Dermis microvascular lymphatic vessel endothelial cell (primary cell): ENCODE results near the gene FAM193A. TPM values are rescaled to one million over a fixed set of nuclear protein-coding genes. Genes with fewer than 3 reads are reported as not detected.
"Not testable (repeated sequence)": the region's sequence is repeated elsewhere in the genome, so short reads cannot be mapped to it uniquely, and the experiment has no call there.

Experiments
- DNase-seq, 2 donors: peaks; one replicate each; pipeline versions ENCODE4 v3.0.0 to v3.0.0-alpha.2; 2010; ENCODE audit warnings: low read depth in 2 of 2
- total RNA-seq: library from RNA; depleted of rRNA; stranded (reverse); fragments of >200 nt; gene quantifications from 2 replicates; pipeline ENCODE4 v1.2.1, GENCODE V29; 2014

The FAM193A gene
- total RNA-seq, 1 donor from 2014 or later, result 4.4 TPM

GRCh38 chr4:2648159-2648814 is 111.8 kb downstream of the FAM193A start:
- DNase-seq, result no peak

GRCh38 chr4:2649604-2650114 is 113.2 kb downstream of the FAM193A start:
- DNase-seq, result no peak

- no peak for DNase-seq
Measured at GRCh38 chr4:2650276-2650675, 113.8 kb downstream of the FAM193A start.

- DNase-seq, result no peak
Measured at GRCh38 chr4:2651546-2651945, 115.1 kb downstream of the FAM193A start.

- DNase-seq, result no peak
Measured at GRCh38 chr4:2651998-2652397, 115.6 kb downstream of the FAM193A start.

GRCh38 chr4:2652415-2653160 is 116.1 kb downstream of the FAM193A start:
- DNase-seq, result no peak

GRCh38 chr4:2660596-2661211 is 124.3 kb downstream of the FAM193A start:
- peak in 1 of 2 donors; percentile 6 for DNase-seq

GRCh38 chr4:2662598-2662997 is 126.2 kb downstream of the FAM193A start:
- DNase-seq, result peak; percentile 36 to 48

- DNase-seq, result no peak
Measured at GRCh38 chr4:2663275-2663674, 126.8 kb downstream of the FAM193A start.

GRCh38 chr4:2666722-2667247 is 130.3 kb downstream of the FAM193A start:
- no peak for DNase-seq

GRCh38 chr4:2667428-2667827 is 131.0 kb downstream of the FAM193A start:
- no peak for DNase-seq

- no peak for DNase-seq
Measured at GRCh38 chr4:2671267-2671895, 134.9 kb downstream of the FAM193A start.

- no peak for DNase-seq
Measured at GRCh38 chr4:2672082-2672481, 135.6 kb downstream of the FAM193A start.

GRCh38 chr4:2672700-2673099 is 136.3 kb downstream of the FAM193A start:
- DNase-seq, result no peak

- DNase-seq, result peak in 1 of 2 donors; percentile 33
Measured at GRCh38 chr4:2673157-2673556, 136.7 kb downstream of the FAM193A start.

GRCh38 chr4:2679762-2680161 is 143.3 kb downstream of the FAM193A start:
- not testable (repeated sequence) for DNase-seq

GRCh38 chr4:2684486-2684885 is 148.0 kb downstream of the FAM193A start:
- DNase-seq, result no peak

- no peak for DNase-seq
Measured at GRCh38 chr4:2685541-2685940, 149.1 kb downstream of the FAM193A start.

- no peak for DNase-seq
Measured at GRCh38 chr4:2686379-2687265, 150.2 kb downstream of the FAM193A start.

GRCh38 chr4:2688281-2688680 is 151.8 kb downstream of the FAM193A start:
- DNase-seq, result no peak

GRCh38 chr4:2688697-2689096 is 152.2 kb downstream of the FAM193A start:
- DNase-seq, result no peak
